ENCODE results near the gene MIR17HG.

Gene MIR17HG

DNA sequence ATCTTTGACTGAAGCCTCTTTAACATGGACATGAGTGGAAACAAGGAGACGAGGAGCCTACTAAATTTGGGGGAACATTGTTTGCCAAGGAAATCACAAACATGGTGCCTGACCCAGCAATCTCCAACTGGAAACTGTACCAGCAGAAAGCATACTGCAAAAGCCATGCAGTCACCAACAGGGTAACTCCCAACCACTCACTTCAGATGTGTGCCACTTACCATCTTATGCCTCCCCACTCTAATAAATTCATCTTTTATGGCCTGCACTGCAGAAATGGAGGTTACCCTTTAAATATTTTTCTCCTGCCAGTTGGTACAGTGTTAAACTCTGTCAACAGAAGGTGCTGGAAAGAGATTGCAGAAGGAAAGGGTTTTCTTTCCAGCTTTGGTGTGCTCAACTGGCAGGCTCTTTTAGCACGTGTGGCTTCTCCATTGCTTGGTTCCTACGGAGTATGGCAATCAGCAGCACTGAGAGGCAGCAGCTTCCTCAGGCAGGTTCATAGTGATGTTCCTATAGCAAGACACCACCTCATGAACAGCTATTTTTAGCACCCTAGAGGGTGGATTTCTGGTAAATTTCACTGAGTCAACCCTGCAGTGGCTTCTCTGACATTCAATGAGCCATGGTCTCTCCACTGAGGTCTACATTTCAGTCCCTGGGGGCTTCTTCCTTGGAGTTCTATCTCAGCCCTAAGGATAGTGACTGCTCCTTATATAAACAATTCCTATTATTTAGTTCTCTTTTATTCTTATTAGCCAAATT is 21.4 kb downstream of the MIR17HG start:
- no peak for DNase-seq (ENCODE audit: low read depth)

GRCh38 chr13:91369441-91369831 is 21.9 kb downstream of the MIR17HG start:
- no peak for DNase-seq (ENCODE audit: low read depth)

DNA sequence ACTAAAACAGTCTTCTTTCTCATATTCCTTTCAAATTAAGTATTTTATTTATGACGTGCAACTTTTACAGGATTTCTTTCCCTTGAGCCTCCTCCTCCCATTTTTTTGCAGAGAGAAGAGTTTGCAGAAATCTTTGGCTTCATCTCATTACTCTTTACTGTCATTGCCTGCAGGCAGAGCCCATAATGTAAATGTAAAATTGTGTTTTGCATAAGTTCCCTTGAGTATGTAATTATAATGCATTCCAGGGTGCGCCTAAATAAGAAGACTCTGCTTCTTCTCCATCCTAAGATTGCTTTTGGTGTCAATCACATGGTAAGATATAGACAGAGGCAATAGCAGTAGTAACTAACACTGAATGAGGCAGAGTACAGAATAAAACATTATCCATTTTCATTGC is 23.0 kb downstream of the MIR17HG start:
- DNase-seq (ENCODE audit: low read depth), result no peak

DNA sequence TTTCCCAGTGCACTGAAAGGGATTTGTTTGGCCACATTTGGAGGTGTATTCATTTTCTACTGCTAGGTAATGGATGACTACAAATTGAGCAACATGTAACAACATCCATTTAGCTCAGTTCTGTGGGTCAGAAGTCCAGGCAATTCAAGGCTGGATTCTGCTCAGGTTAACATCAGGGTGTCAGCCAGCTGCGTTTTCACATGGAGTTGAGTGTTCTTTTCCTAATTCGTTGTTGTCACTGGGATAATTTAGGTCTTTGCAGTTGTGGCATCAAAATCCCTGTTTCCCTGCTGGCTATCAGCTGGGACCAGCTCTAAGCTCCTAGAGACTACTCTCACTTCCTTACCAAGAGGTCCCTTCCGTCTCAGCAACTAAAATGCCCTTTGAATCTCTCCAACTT is 25.4 kb downstream of the MIR17HG start:
- DNase-seq (ENCODE audit: low read depth), result no peak

- DNase-seq (ENCODE audit: low read depth), result peak; percentile 3
Measured at GRCh38 chr13:91375116-91375729, 27.7 kb downstream of the MIR17HG start.

GRCh38 chr13:91381371-91381770 is 33.9 kb downstream of the MIR17HG start:
- DNase-seq (ENCODE audit: low read depth), result peak; percentile 8

- DNase-seq (ENCODE audit: low read depth), result no peak
Measured at GRCh38 chr13:91383836-91384235, 36.3 kb downstream of the MIR17HG start.

- DNase-seq (ENCODE audit: low read depth), result no peak
Measured at GRCh38 chr13:91384896-91385295, 37.4 kb downstream of the MIR17HG start.

DNA sequence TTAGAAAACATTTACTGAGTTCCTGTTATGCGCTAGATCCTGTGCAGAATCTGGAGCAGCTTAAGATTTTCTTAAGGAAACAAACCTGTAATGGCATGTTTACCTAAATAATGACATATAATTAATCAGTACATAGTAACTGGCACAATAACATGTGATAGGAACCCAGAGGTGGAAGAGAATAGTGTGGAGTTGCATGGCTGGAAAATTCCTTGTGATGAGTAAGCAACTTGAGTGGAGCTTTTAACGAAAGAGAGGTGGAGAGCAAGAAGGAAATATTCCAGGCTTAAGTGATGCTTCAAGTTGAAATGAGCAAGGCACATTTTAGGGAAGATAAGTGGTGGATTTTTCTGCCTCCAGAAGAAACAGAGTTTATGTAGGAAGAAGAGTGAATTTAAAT is 41.7 kb downstream of the MIR17HG start:
- no peak for DNase-seq (ENCODE audit: low read depth)

DNA sequence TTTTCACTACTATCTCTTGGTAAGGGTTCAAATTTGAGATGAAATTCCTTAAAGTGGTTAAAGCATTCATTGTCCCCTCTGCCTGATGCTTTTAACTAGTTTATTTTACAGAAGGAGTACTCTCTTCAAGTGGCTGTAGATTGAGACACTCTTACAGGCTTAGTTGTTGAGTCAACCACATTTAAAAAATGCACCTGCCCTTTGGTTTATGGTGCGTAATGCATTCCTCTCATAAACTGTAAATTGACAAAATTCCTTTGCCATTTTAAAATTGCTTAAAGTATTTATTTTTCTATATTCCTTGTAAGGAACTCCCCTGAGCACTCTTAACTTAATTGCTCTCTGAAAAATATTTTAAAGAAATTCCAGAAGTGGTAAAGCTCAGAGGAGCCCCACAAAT is 50.1 kb downstream of the MIR17HG start:
- DNase-seq (ENCODE audit: low read depth), result no peak

DNA sequence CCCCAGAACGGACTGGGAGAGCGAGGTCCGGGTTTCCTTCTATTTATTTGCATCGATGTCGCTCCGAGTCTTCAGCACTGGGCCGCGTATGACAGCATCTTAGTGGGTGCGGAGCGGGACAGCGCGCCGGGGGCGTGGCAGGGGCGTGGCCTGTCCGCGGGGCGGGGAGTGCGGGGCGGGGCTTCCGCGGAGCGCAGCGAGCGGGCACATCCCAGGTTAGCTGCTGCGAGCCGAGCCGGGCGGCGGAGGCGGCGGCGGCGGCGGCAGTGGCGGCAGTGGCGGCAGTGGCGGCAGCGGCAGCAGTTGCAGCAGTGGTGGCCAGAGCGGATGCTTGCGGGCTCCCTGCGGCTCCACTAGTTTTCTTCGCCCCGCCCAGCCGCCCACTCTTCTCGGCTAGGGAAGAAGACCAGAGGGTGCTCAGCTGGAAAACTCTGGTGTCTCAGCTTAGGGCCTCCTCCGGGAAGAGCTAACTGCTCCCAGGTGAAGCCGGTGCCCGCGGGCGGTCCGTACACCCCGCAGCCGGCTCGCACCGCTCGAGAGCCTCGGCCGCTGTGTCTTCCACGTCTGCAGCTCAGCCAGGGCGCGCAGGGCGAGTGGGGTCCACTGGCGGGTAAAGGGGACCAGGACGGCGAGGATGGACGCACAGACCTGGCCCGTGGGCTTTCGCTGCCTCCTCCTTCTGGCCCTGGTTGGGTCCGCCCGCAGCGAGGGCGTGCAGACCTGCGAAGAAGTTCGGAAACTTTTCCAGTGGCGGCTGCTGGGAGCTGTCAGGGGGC is 51.1 kb downstream of the MIR17HG start, which contains the start of gene GPC5:
Gene GPC5, plus strand, starts transcription at position 209 of the 776 bp plus-strand sequence.
- DNase-seq (ENCODE audit: low read depth), result peak; percentile 9

DNA sequence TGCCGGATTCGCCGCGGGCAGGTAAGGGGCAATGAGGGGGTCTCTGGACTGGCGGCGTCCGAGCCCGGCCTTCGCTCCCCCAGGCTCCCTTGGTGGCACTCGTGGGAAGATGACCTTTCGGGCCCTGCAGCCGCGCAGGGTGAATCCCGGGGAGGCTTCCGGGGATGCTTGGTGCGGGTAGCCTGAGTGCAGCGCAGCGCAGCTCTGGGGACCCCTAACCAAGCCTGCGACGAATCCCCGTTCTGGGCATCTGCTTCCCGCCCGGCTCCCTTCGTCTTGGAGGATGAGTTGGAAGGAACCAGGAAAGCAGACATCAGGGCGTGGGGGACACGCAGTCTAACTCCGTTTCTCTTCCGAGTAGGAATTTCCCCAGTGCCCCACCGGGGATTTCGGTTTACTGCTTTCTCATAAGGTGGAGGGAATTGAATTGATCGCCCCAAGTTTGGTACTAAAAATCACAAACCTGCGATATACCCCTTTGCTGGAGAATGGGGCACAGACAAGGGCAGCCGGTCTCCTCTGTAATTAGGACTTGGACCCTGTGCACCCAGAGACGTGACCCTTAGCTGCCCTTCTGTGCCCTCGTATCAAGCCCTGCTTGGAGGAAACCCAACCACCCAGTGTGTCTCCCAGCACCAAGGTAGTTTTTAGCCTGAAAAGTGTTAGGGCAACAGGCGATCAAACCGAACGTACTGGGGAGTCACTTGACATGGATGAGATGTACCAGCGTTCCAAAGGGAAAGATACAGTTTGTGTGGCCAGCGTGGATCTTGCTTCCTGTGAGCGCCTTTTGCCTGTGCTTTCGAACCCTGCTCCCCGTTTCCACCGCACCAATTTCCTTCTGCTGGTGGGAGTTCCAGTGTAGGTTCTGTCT is 51.9 kb downstream of the MIR17HG start:
- no peak for DNase-seq (ENCODE audit: low read depth)

DNA sequence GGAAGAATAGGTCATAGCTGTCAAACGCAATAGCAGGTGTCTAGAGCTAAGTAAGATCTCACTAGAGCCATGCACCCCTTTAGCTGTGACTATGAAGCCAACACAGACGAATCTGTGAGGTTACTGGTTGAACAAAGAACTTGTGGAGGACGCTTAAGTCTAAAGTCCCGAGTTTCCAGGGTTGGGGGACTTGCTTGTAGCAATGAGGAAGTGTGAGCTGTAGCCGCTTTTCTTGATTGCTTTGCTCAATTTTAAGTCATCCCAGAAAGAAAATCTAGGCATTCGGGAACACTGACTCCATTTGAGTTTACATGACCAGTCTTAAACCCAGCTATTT is 52.5 kb downstream of the MIR17HG start:
- no peak for DNase-seq (ENCODE audit: low read depth)

DNA sequence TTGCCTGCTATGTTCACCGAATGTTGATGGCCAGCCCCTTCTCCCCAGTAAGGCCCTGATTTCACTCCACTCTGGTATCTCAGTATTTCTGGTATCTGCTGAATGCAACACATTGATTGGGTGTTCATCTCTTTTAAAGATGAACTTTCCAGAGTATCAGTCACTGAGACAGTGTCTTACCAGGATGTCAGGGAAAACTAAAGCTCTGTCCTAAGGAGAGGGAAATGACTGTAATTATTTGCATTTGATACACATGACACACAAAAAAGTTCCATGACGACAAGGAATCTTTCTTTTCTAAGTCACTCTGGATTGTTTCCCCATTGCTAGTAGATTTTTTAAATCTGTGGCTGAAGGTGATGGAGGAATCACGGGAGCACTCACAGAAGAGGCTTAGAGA is 53.2 kb downstream of the MIR17HG start:
- DNase-seq (ENCODE audit: low read depth), result no peak

GRCh38 chr13:91401920-91402319 is 54.4 kb downstream of the MIR17HG start:
- DNase-seq (ENCODE audit: low read depth), result no peak
